ENCODE results near the gene PDE6H. TPM values are rescaled to one million over a fixed set of nuclear protein-coding genes. Genes with fewer than 3 reads are reported as not detected.

The PDE6H gene
- total RNA-seq (under 1 TPM in 1 of 2 donors, not detected in 1; 0.88 TPM), polyA plus RNA-seq (under 1 TPM in 1 of 2 donors, not detected in 1; 0.08 TPM)
- long read RNA-seq, donor 1, result 0 reads
- long read RNA-seq, donor 2, result 0 reads
- long read RNA-seq, donor 3, result 0 reads
- long read RNA-seq, donor 4, result 0 reads
- long read RNA-seq, donor 5, result 0 reads

DNA sequence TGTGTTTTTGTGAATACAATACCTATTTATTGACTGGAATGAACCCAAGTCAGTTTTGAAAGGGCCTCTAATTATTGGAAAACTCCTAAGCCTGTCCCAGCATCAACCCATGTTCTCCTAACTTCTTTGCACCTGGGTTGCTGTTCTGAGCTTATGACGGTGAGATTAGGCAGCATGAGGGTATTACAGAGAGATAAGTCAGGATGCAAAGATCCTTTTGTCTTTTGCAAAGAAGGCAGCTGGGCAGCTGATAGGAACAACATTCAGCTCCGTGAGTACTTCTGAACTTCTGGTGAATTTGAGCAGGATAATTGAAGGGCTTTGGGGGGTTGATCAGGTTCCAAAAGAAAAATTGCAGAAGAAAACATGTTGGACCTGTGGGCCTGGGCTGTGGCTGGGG is at the start of gene PDE6H:
PDE6H (plus strand) TSS at position 227 of the 400 bp plus-strand sequence. CDS start 4,971 bp downstream, outside the sequence.
- ATAC-seq (ENCODE audit: insufficient read depth, low FRiP score) (no peak), DNase-seq (no peak)
- Histone ChIP-seq H3K9me3 (ENCODE audit: control insufficient read depth in 4 of 4, insufficient read depth in 3 of 4, low read length in 3 of 4) (no peaks in the 10 kb centered on the region), H3K4me3 (no peak within 1 kb of the TSS), H3K36me3 (ENCODE audit: control insufficient read depth in 4 of 4, insufficient read depth in 4 of 4, low read length in 4 of 4) (no peaks in the 10 kb centered on the region), H3K27ac (ENCODE audit: low read depth in 1 of 2, low read length in 1 of 2) (no peak within 1 kb of the TSS), H3K4me1 (ENCODE audit: control insufficient read depth in 5 of 5, insufficient read depth in 5 of 5, low read length in 5 of 5) (peaks cover 0 to 3% (median 0%) of the 10 kb centered on the region in 5 donors), H3K9ac (ENCODE audit: insufficient read depth in 1 of 2, low read length in 2 of 2) (no peak within 1 kb of the TSS), H3K27me3 (ENCODE audit: control insufficient read depth in 3 of 3, insufficient read depth in 3 of 3, low read length in 2 of 3) (no peaks in the 10 kb centered on the region)
- WGBS, 2 donors, result 94 to 95% methylated on average over 2 of the region's 2 CpGs
- TF ChIP-seq, protein P1, sequence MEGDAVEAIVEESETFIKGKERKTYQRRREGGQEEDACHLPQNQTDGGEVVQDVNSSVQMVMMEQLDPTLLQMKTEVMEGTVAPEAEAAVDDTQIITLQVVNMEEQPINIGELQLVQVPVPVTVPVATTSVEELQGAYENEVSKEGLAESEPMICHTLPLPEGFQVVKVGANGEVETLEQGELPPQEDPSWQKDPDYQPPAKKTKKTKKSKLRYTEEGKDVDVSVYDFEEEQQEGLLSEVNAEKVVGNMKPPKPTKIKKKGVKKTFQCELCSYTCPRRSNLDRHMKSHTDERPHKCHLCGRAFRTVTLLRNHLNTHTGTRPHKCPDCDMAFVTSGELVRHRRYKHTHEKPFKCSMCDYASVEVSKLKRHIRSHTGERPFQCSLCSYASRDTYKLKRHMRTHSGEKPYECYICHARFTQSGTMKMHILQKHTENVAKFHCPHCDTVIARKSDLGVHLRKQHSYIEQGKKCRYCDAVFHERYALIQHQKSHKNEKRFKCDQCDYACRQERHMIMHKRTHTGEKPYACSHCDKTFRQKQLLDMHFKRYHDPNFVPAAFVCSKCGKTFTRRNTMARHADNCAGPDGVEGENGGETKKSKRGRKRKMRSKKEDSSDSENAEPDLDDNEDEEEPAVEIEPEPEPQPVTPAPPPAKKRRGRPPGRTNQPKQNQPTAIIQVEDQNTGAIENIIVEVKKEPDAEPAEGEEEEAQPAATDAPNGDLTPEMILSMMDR (IDR thresholded peaks at IDR 0.05; ENCODE audit: control extremely low read depth, extremely low read depth), result no peak

DNA sequence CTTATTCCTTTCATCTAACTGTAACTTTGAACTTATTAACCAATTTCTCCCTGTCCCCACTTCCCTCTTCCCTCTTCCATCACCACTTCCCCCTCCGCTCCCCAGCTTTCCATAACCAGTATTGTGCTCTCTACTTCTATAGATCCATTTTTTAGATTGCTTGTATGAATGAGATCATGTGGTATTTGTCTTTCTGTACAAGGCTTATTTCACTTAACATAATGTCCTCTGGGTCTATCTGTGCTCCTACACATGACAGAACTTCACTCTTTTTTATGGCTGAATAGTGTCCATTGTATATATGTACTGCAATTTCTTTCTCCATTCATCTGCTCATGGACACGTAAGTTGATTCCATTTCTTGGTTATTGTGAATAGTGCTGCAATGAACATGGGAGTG is 48.9 kb upstream of the PDE6H start:
- Histone ChIP-seq H3K4me3 (no peak overlapping the region), H3K9me3 (ENCODE audit: control insufficient read depth in 4 of 4, insufficient read depth in 3 of 4, low read length in 3 of 4) (no peaks in the 10 kb centered on the region), H3K27me3 (ENCODE audit: control insufficient read depth in 3 of 3, insufficient read depth in 3 of 3, low read length in 2 of 3) (no peaks in the 10 kb centered on the region), H3K9ac (ENCODE audit: insufficient read depth in 1 of 2, low read length in 2 of 2) (no peak overlapping the region), H3K27ac (ENCODE audit: low read depth in 1 of 2, low read length in 1 of 2) (no peak overlapping the region), H3K36me3 (ENCODE audit: control insufficient read depth in 4 of 4, insufficient read depth in 4 of 4, low read length in 4 of 4) (no peaks in the 10 kb centered on the region), H3K4me1 (ENCODE audit: control insufficient read depth in 5 of 5, insufficient read depth in 5 of 5, low read length in 5 of 5) (peaks cover 0 to 15% (median 8%) of the 10 kb centered on the region in 5 donors)
- WGBS, 2 donors, result 70 to 90% methylated on average over 2 of the region's 2 CpGs
- TF ChIP-seq, protein P1 (IDR thresholded peaks at IDR 0.05; ENCODE audit: control extremely low read depth, extremely low read depth), result no peak
- ATAC-seq (ENCODE audit: insufficient read depth, low FRiP score) (no peak), DNase-seq (no peak)

DNA sequence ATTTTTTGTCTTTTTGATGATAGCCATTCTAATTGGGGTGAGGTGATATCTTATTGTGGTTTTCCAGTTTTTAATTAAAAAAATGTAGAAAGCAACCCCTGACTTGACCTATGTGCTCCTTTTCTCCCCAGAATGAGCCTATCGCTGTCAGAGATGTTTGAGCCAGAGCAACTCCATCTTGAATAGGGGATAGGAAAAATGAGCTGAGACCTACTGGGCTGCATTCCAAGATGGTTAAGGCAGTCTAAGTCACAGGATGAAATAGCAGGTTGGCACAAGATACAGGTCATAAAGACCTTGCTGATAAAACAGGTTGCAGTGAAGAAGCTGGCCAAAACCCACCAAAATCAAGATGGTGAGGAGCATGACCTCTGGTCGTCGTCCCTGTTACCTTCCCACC is 48.3 kb upstream of the PDE6H start:
- Histone ChIP-seq H3K9me3 (ENCODE audit: control insufficient read depth in 4 of 4, insufficient read depth in 3 of 4, low read length in 3 of 4) (no peaks in the 10 kb centered on the region), H3K4me3 (no peak overlapping the region), H3K4me1 (ENCODE audit: control insufficient read depth in 5 of 5, insufficient read depth in 5 of 5, low read length in 5 of 5) (peaks cover 0 to 20% (median 10%) of the 10 kb centered on the region in 5 donors), H3K27me3 (ENCODE audit: control insufficient read depth in 3 of 3, insufficient read depth in 3 of 3, low read length in 2 of 3) (no peaks in the 10 kb centered on the region), H3K27ac (ENCODE audit: low read depth in 1 of 2, low read length in 1 of 2) (no peak overlapping the region), H3K36me3 (ENCODE audit: control insufficient read depth in 4 of 4, insufficient read depth in 4 of 4, low read length in 4 of 4) (no peaks in the 10 kb centered on the region), H3K9ac (ENCODE audit: insufficient read depth in 1 of 2, low read length in 2 of 2) (no peak overlapping the region)
- 95 to 96% methylated on average over 3 of the region's 3 CpGs for WGBS, 2 donors
- ATAC-seq (ENCODE audit: insufficient read depth, low FRiP score) (no peak), DNase-seq (no peak)
- TF ChIP-seq, protein P1 (IDR thresholded peaks at IDR 0.05; ENCODE audit: control extremely low read depth, extremely low read depth), result no peak

DNA sequence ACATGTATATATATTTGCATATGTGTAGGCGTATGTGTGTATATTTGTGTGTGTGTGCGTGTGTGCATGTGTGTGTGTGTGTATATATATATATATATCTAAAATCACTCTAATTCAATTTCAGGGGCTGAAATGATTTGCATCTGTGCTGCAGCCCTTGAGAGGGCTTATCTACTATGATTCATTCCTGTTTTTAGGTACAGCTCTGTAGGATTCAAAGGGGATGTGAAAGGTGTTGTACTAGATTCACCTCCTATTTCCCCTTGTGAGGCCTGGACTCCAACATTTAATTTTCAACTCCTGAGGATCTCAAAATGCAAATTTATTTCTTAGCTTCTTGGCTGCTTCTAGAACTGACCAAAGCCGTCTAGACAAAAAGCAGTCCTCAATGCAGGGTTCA is 45.6 kb upstream of the PDE6H start:
- ATAC-seq (ENCODE audit: insufficient read depth, low FRiP score) (no peak), DNase-seq (no peak)
- Histone ChIP-seq H3K4me3 (no peak overlapping the region), H3K36me3 (ENCODE audit: control insufficient read depth in 4 of 4, insufficient read depth in 4 of 4, low read length in 4 of 4) (no peaks in the 10 kb centered on the region), H3K9ac (ENCODE audit: insufficient read depth in 1 of 2, low read length in 2 of 2) (peak overlapping the region in 1 of 2 donors; percentile 23), H3K27me3 (ENCODE audit: control insufficient read depth in 3 of 3, insufficient read depth in 3 of 3, low read length in 2 of 3) (no peaks in the 10 kb centered on the region), H3K9me3 (ENCODE audit: control insufficient read depth in 4 of 4, insufficient read depth in 3 of 4, low read length in 3 of 4) (no peaks in the 10 kb centered on the region), H3K27ac (ENCODE audit: low read depth in 1 of 2, low read length in 1 of 2) (no peak overlapping the region), H3K4me1 (ENCODE audit: control insufficient read depth in 5 of 5, insufficient read depth in 5 of 5, low read length in 5 of 5) (peaks cover 0 to 34% (median 10%) of the 10 kb centered on the region in 5 donors)
- 91 to 96% methylated on average over 3 of the region's 3 CpGs for WGBS, 2 donors
- TF ChIP-seq, protein P1 (IDR thresholded peaks at IDR 0.05; ENCODE audit: control extremely low read depth, extremely low read depth), result no peak

All from lung (tissue), 16 donors.